ENCODE data around the gene WDR26.

WDR26 gene

GRCh38 chr1:224434691-224435317, at the start of gene WDR26:
TSS of gene WDR26 (minus strand) at chr1:224434797.
- TF ChIP-seq CREB1 (IDR thresholded peaks at IDR 0.05; ENCODE audit: low read depth) (peak; percentile 81), EP300 (IDR thresholded peaks at IDR 0.05; ENCODE audit: borderline replicate concordance) (no peak; the same call in 1 of the 2 replicates), YY1 (IDR thresholded peaks at IDR 0.05; ENCODE audit: low read depth) (peak; percentile 88), REST (IDR thresholded peaks at IDR 0.05; ENCODE audit: low read depth) (no peak), EGR1 (IDR thresholded peaks at IDR 0.05) (no peak), RAD21 (IDR thresholded peaks at IDR 0.05; ENCODE audit: low read depth) (no peak), TAF1 (IDR thresholded peaks at IDR 0.05; ENCODE audit: low read depth) (peak; percentile 82), CEBPB (IDR thresholded peaks at IDR 0.05) (no peak; the same call in 1 of the 2 replicates), MAX (IDR thresholded peaks at IDR 0.05) (peak; percentile 97), ZBTB7A (IDR thresholded peaks at IDR 0.05; ENCODE audit: low read depth) (peak; percentile 82), NFIC (IDR thresholded peaks at IDR 0.05) (no peak), TCF12 (IDR thresholded peaks at IDR 0.05; ENCODE audit: low read depth) (peak; percentile 36; the same call in 1 of the 2 replicates), TEAD4 (IDR thresholded peaks at IDR 0.05) (peak; percentile 47; the same call in 1 of the 2 replicates), FOXM1 (IDR thresholded peaks at IDR 0.05; ENCODE audit: borderline replicate concordance, low read depth) (no peak), USF1 (IDR thresholded peaks at IDR 0.05) (peak; percentile 82)

GRCh38 chr1:224482619-224483018, 48.0 kb upstream of the WDR26 start:
- TF ChIP-seq CEBPB (IDR thresholded peaks at IDR 0.05) (no peak), FOXM1 (IDR thresholded peaks at IDR 0.05; ENCODE audit: borderline replicate concordance, low read depth) (no peak), RAD21 (IDR thresholded peaks at IDR 0.05; ENCODE audit: low read depth) (no peak), TAF1 (IDR thresholded peaks at IDR 0.05; ENCODE audit: low read depth) (no peak), NFIC (IDR thresholded peaks at IDR 0.05) (no peak), USF1 (IDR thresholded peaks at IDR 0.05) (no peak), MAX (IDR thresholded peaks at IDR 0.05) (no peak), YY1 (IDR thresholded peaks at IDR 0.05; ENCODE audit: low read depth) (no peak), TEAD4 (IDR thresholded peaks at IDR 0.05) (no peak), REST (IDR thresholded peaks at IDR 0.05; ENCODE audit: low read depth) (no peak), ZBTB7A (IDR thresholded peaks at IDR 0.05; ENCODE audit: low read depth) (no peak), EGR1 (IDR thresholded peaks at IDR 0.05) (no peak), CREB1 (IDR thresholded peaks at IDR 0.05; ENCODE audit: low read depth) (no peak), EP300 (IDR thresholded peaks at IDR 0.05; ENCODE audit: borderline replicate concordance) (no peak), TCF12 (IDR thresholded peaks at IDR 0.05; ENCODE audit: low read depth) (no peak)

GRCh38 chr1:224481601-224482000, 47.0 kb upstream of the WDR26 start:
- TF ChIP-seq FOXM1 (IDR thresholded peaks at IDR 0.05; ENCODE audit: borderline replicate concordance, low read depth) (no peak), YY1 (IDR thresholded peaks at IDR 0.05; ENCODE audit: low read depth) (no peak), CREB1 (IDR thresholded peaks at IDR 0.05; ENCODE audit: low read depth) (no peak), TCF12 (IDR thresholded peaks at IDR 0.05; ENCODE audit: low read depth) (no peak), CEBPB (IDR thresholded peaks at IDR 0.05) (no peak), MAX (IDR thresholded peaks at IDR 0.05) (no peak)

GRCh38 chr1:224472806-224473205, 38.2 kb upstream of the WDR26 start:
- no peak for TF ChIP-seq CEBPB (IDR thresholded peaks at IDR 0.05)
- TF ChIP-seq REST (IDR thresholded peaks at IDR 0.05; ENCODE audit: low read depth), result no peak
- TF ChIP-seq TAF1 (IDR thresholded peaks at IDR 0.05; ENCODE audit: low read depth), result no peak
- no peak for TF ChIP-seq TCF12 (IDR thresholded peaks at IDR 0.05; ENCODE audit: low read depth)
- no peak for TF ChIP-seq FOXM1 (IDR thresholded peaks at IDR 0.05; ENCODE audit: borderline replicate concordance, low read depth)
